ENCODE data around the gene MYBPC1. TPM values are rescaled to one million over a fixed set of nuclear protein-coding genes. Genes with fewer than 3 reads are reported as not detected.

Gene MYBPC1
- total and polyA plus RNA-seq, 2 of the 13 experiments (the other 11 are each of a cell fraction or from before 2014, with no cell fraction given) = 0.31 to 0.53 TPM

DNA sequence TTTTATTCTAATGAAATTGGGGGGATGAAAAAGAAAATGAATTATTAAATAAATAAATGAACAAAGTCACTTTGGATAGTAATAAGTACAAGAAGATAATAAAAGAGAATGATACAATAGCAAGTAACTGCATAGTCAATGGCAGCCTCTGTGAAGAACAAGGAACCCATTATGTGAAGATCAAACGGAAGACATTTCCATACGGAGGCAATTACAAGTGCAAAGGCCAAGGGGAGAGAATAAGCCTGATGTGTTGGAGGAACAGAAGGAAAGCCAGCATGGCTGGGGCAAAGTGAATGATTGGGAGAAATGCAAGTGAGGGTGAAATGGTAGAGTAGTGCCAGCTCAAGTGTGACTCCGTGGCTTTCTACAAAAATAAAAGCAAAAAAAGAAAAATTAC lies 58.7 kb downstream of the MYBPC1 start:
- DNase-seq (ENCODE audit: low spot score) = peak; percentile 97
- no peaks in the 10 kb centered on the region for H3K36me3 ChIP-seq (replicated peaks in 1 of 2; ENCODE audit: control insufficient read depth in 1 of 2, insufficient read depth in 2 of 2, low read length in 2 of 2)
- ATAC-seq = peak; percentile 100
- no peak overlapping the region for H3K4me3 ChIP-seq (replicated peaks in 1 of 3; ENCODE audit: insufficient read depth in 1 of 3, low read depth in 2 of 3, low read length in 3 of 3)
- no peaks in the 10 kb centered on the region for H3K9me3 ChIP-seq (ENCODE audit: low read length)
- POLR2A ChIA-PET = interaction anchor here (1.0 to 1.9 kb wide), 6 partner anchors 9 to 54 kb away, joined by 3 to 10 read pairs (median 4); no protein-coding TSS in a partner anchor
- intact Hi-C loops (cut with micrococcal nuclease; ENCODE audit: unreplicated experiment) (loop anchor here (5.0 kb wide), 1 partner anchor 36 kb away; no protein-coding TSS in a partner anchor), in situ Hi-C loops (cut with HindIII; ENCODE audit: extremely low pct_ligation_motif_present, low pct_unique_long_range_greater_than_20kb) (no loop called here)
- peak overlapping the region; percentile 62 for H3K9ac ChIP-seq (ENCODE audit: insufficient read depth, low read depth, low read length)
- H3K79me2 ChIP-seq (ENCODE audit: insufficient read depth, low read length) = no peaks in the 10 kb centered on the region
- H2AFZ ChIP-seq (ENCODE audit: low read length) = no peak overlapping the region
- peak overlapping the region; percentile 47 for H3K4me2 ChIP-seq (ENCODE audit: low read depth, low read length)
- FAIRE-seq = peak; percentile 60
- 4% methylated on average over 3 of the region's 3 CpGs for WGBS (ENCODE audit: low lambda C conversion rate)
- no peaks in the 10 kb centered on the region for H4K20me1 ChIP-seq (ENCODE audit: insufficient read depth, low read length)
- CTCF ChIA-PET (ENCODE audit: low intra/inter-chr PET ratio, low total read pairs) = no interaction called here
- H3K4me1 ChIP-seq (ENCODE audit: insufficient read depth, low read length) = peaks cover 53% of the 10 kb centered on the region
- H3K27ac ChIP-seq (ENCODE audit: extremely low read length, insufficient read depth, low read length) = peak overlapping the region; percentile 84
- no TSS peak for BruUV-seq (replicated peaks)
- no peaks in the 10 kb centered on the region for H3K27me3 ChIP-seq (ENCODE audit: control insufficient read depth in 1 of 2, insufficient read depth in 2 of 2, low read length in 2 of 2)
- TF ChIP-seq NR2F1 (CRISPR knock-in tag; IDR thresholded peaks at IDR 0.05) (peak; percentile 33 to 65; a peak in 1 of 4 replicates), ZNF776 (CRISPR knock-in tag; IDR thresholded peaks at IDR 0.05) (no peak), TRIM22 (IDR thresholded peaks at IDR 0.05) (no peak), TEAD3 (CRISPR knock-in tag; optimal IDR thresholded peaks at IDR 0.05; ENCODE audit: borderline replicate concordance) (peak; percentile 47), PLRG1 (conservative IDR thresholded peaks at IDR 0.05) (no peak), SOX13 (IDR thresholded peaks at IDR 0.05) (no peak), SOX13 (CRISPR knock-in tag; conservative IDR thresholded peaks at IDR 0.05 in 1 of 2, IDR thresholded peaks at IDR 0.05 in 1 of 2) (peak in 1 of 2 experiments; percentile 90; a peak in 2 of 4 replicates), SOX5 (CRISPR knock-in tag; IDR thresholded peaks at IDR 0.05; ENCODE audit: borderline replicate concordance) (peak; percentile 90), TBX3 (IDR thresholded peaks at IDR 0.05; ENCODE audit: borderline replicate concordance) (no peak), YEATS4 (CRISPR knock-in tag; IDR thresholded peaks at IDR 0.05; ENCODE audit: borderline replicate concordance) (peak; percentile 27; the same call in 1 of the 2 replicates), TERF1 (CRISPR knock-in tag; IDR thresholded peaks at IDR 0.05) (no peak), ZNF296 (CRISPR knock-in tag; conservative IDR thresholded peaks at IDR 0.05) (no peak), FOSL2 (CRISPR knock-in tag; IDR thresholded peaks at IDR 0.05) (0 out of 2 replicates have a peak, but pooled peaks have one; percentile 32), SAP130 (CRISPR knock-in tag; IDR thresholded peaks at IDR 0.05; ENCODE audit: low read depth) (peak; percentile 55; the same call in 1 of the 2 replicates), MBD4 (IDR thresholded peaks at IDR 0.05; ENCODE audit: borderline replicate concordance, low read length) (no peak), ATF2 (CRISPR knock-in tag; IDR thresholded peaks at IDR 0.05) (0 out of 2 replicates have a peak, but pooled peaks have one; percentile 13), ZNF724P (CRISPR knock-in tag; IDR thresholded peaks at IDR 0.05; ENCODE audit: borderline replicate concordance) (no peak), ETV6 (CRISPR knock-in tag; conservative IDR thresholded peaks at IDR 0.05) (no peak), KDM6A (CRISPR knock-in tag; IDR thresholded peaks at IDR 0.05; ENCODE audit: low read depth) (peak; percentile 62; the same call in 1 of the 2 replicates), ZMYM3 (CRISPR knock-in tag; IDR thresholded peaks at IDR 0.05) (peak; percentile 62; the same call in 1 of the 2 replicates), ZNF639 (CRISPR knock-in tag; conservative IDR thresholded peaks at IDR 0.05) (no peak), ZNF180 (CRISPR knock-in tag; IDR thresholded peaks at IDR 0.05; ENCODE audit: borderline replicate concordance, low read depth) (no peak)
